ENCODE results near the gene AKAP3.
A peak's percentile ranks its signal among the peaks of the same experiment; 100 is the strongest.

AKAP3 gene

GRCh38 chr12:4648501-4649357, at the start of gene AKAP3, which contains the start of gene NDUFA9:
Gene AKAP3 (minus strand): TSS chr12:4649051. CDS start chr12:4638196, 10,855 bp downstream.
Gene NDUFA9 (plus strand): TSS chr12:4649114. CDS start chr12:4649127, 13 bp downstream.
- DNase-seq, result peak; percentile 62

- DNase-seq, result no peak
These were observed 41.9 kb upstream of the AKAP3 start for GRCh38 chr12:4690760-4691159.

GRCh38 chr12:4685317-4685716, 36.5 kb upstream of the AKAP3 start:
- no peak for DNase-seq

GRCh38 chr12:4681732-4682131, 32.9 kb upstream of the AKAP3 start:
- DNase-seq, result no peak

- no peak for DNase-seq
These were observed 30.9 kb upstream of the AKAP3 start for GRCh38 chr12:4679711-4680110.

- DNase-seq, result no peak
These were observed 16.4 kb upstream of the AKAP3 start for GRCh38 chr12:4665236-4665635.

- DNase-seq, result no peak
These were observed 15.2 kb upstream of the AKAP3 start for GRCh38 chr12:4663971-4664505.

- DNase-seq, result no peak
These were observed 4.8 kb upstream of the AKAP3 start for GRCh38 chr12:4653691-4654090.

- DNase-seq, result no peak
These were observed 4.4 kb upstream of the AKAP3 start for GRCh38 chr12:4653257-4653656.

- no peak for DNase-seq
These were observed 459 bp upstream of the AKAP3 start for GRCh38 chr12:4649358-4649661.

- no peak for DNase-seq
These were observed 749 bp downstream of the AKAP3 start for GRCh38 chr12:4648104-4648500.

GRCh38 chr12:4645023-4645422, 3.8 kb downstream of the AKAP3 start:
- DNase-seq, result no peak

GRCh38 chr12:4643747-4644146, 5.1 kb downstream of the AKAP3 start:
- no peak for DNase-seq

GRCh38 chr12:4630262-4630661, 18.6 kb downstream of the AKAP3 start:
- no peak for DNase-seq

- no peak for DNase-seq
These were observed 20.4 kb downstream of the AKAP3 start for GRCh38 chr12:4628406-4628805.

- DNase-seq, result no peak
These were observed 22.3 kb downstream of the AKAP3 start for GRCh38 chr12:4626543-4626942.

GRCh38 chr12:4621511-4621910, 27.3 kb downstream of the AKAP3 start:
- no peak for DNase-seq

GRCh38 chr12:4615667-4616066, 33.2 kb downstream of the AKAP3 start:
- DNase-seq, result no peak

GRCh38 chr12:4610481-4610880, 38.4 kb downstream of the AKAP3 start:
- no peak for DNase-seq

- DNase-seq, result no peak
These were observed 39.8 kb downstream of the AKAP3 start for GRCh38 chr12:4609071-4609470.

GRCh38 chr12:4607056-4607455, 41.8 kb downstream of the AKAP3 start:
- no peak for DNase-seq

- DNase-seq, result peak; percentile 74
These were observed 44.1 kb downstream of the AKAP3 start for GRCh38 chr12:4604684-4605193.

GRCh38 chr12:4603946-4604345, 44.9 kb downstream of the AKAP3 start:
- DNase-seq, result no peak

GRCh38 chr12:4603421-4603820, 45.4 kb downstream of the AKAP3 start:
- no peak for DNase-seq

GRCh38 chr12:4595881-4596280, 53.0 kb downstream of the AKAP3 start:
- DNase-seq, result no peak

All from GDM1 (cell line).